Measurements from ENCODE around the gene MVB12B. TPM values are rescaled to one million over a fixed set of nuclear protein-coding genes. Genes with fewer than 3 reads are reported as not detected.

MVB12B gene
- total and polyA plus RNA-seq, 2 of the 4 experiments (the other 2 are of a cell fraction) = 2.0 to 4.0 TPM

- intact Hi-C loops (cut with micrococcal nuclease) (no loop called here), in situ Hi-C loops (cut with MboI; ENCODE audit: low sequenced_read_pairs) (no loop called here), dilution Hi-C loops (cut with HindIII; ENCODE audit: low sequenced_read_pairs, unreplicated experiment) (no loop called here)
- Histone ChIP-seq H3K56ac (ENCODE audit: extremely low read depth, insufficient read depth, low read length) (no peak overlapping the region), H3K36me3 (ENCODE audit: control insufficient read depth, insufficient read depth, low read length) (peaks cover 3% of the 10 kb centered on the region), H4K20me1 (ENCODE audit: insufficient read depth, low read length) (peaks cover 3% of the 10 kb centered on the region; the same call in 1 of the 2 replicates), H2BK5ac (ENCODE audit: low read depth, low read length, poor library complexity, severe bottlenecking) (no peak overlapping the region), H3K79me1 (ENCODE audit: low read depth in 1 of 2, low read length in 2 of 2) (no peaks in the 10 kb centered on the region), H3K4ac (ENCODE audit: low read depth, low read length) (no peak overlapping the region), H3K14ac (replicated peaks; ENCODE audit: low read depth, low read length) (no peak overlapping the region), H3K4me1 (ENCODE audit: control insufficient read depth, insufficient read depth, low read length) (no peaks in the 10 kb centered on the region), H3K18ac (ENCODE audit: low read depth, low read length) (no peak overlapping the region), H3K27ac (ENCODE audit: insufficient read depth, low read length) (no peak overlapping the region), H2AFZ (replicated peaks; ENCODE audit: low read length, poor library complexity) (no peak overlapping the region), H4K8ac (ENCODE audit: low read depth in 2 of 2, low read length in 2 of 2) (no peak overlapping the region), H3K27me3 (ENCODE audit: control insufficient read depth, insufficient read depth, low read length) (no peaks in the 10 kb centered on the region), H2AK9ac (replicated peaks; ENCODE audit: low read depth, low read length, poor library complexity) (no peak overlapping the region), H2BK120ac (ENCODE audit: low read depth, low read length) (no peak overlapping the region), H2AK5ac (ENCODE audit: low read depth, low read length) (no peak overlapping the region), H4K91ac (ENCODE audit: insufficient read depth, low read depth, low read length) (no peak overlapping the region), H3K4me3 (ENCODE audit: insufficient read depth, low read depth, low read length) (no peak overlapping the region), H3K23ac (ENCODE audit: low read depth, low read length) (no peak overlapping the region), H2BK15ac (ENCODE audit: low read depth, low read length) (no peak overlapping the region), H3K9me3 (ENCODE audit: control insufficient read depth, insufficient read depth, low read length) (no peaks in the 10 kb centered on the region), H3K4me2 (ENCODE audit: low read depth, low read length) (no peak overlapping the region), H4K5ac (ENCODE audit: low read depth, low read length) (no peak overlapping the region), H3K9ac (ENCODE audit: low read depth, low read length) (no peak overlapping the region), H3K9me1 (ENCODE audit: insufficient read depth, low read length) (no peaks in the 10 kb centered on the region; the same call in 1 of the 2 replicates), H2BK20ac (ENCODE audit: low read depth, low read length) (no peak overlapping the region)
- ChIA-PET CTCF (interaction anchor here (1.2 kb wide), 1 partner anchor 36 kb away, joined by 4 read pairs; no protein-coding TSS in a partner anchor), POLR2A (ENCODE audit: unreplicated experiment) (no interaction called here)
- no peak for TF ChIP-seq BHLHE40 (IDR thresholded peaks at IDR 0.05; ENCODE audit: low read depth, low read length)
- no peak for TF ChIP-seq MAZ (IDR thresholded peaks at IDR 0.05; ENCODE audit: borderline replicate concordance, low read depth, low read length)
- DNase-seq = no peak
- no peak for ATAC-seq (ENCODE audit: low read depth)
- BruUV-seq (replicated peaks) = no TSS peak
- WGBS, 2 experiments (ENCODE audit: extremely low coverage in 2 of 2, insufficient read length in 1 of 2) = 87% methylated on average over 3 of the region's 7 CpGs; no CpG with 5 or more reads in 1 of the 2 experiments
Observed at GRCh38 chr9:126348911-126349550, 22.4 kb downstream of the MVB12B start.
